Measurements from ENCODE around the gene C19orf25. TPM values are rescaled to one million over a fixed set of nuclear protein-coding genes. Genes with fewer than 3 reads are reported as not detected.

C19orf25 gene
- total and polyA plus RNA-seq, 2 of the 13 experiments (the other 11 are each of a cell fraction or from before 2014, with no cell fraction given) = 14.2 to 32.4 TPM

GRCh38 chr19:1425102-1425837 lies 53.7 kb downstream of the C19orf25 start:
- Histone ChIP-seq H3K36me3 (replicated peaks in 1 of 2; ENCODE audit: control insufficient read depth in 1 of 2, insufficient read depth in 2 of 2, low read length in 2 of 2) (peaks cover 34 to 79% of the 10 kb centered on the region in 2 experiments), H3K9me3 (ENCODE audit: low read length) (no peaks in the 10 kb centered on the region), H3K4me3 (replicated peaks in 1 of 3; ENCODE audit: insufficient read depth in 1 of 3, low read depth in 2 of 3, low read length in 3 of 3) (no peak overlapping the region), H3K9ac (ENCODE audit: insufficient read depth, low read depth, low read length) (no peak overlapping the region), H3K27ac (ENCODE audit: extremely low read length, insufficient read depth, low read length) (peak overlapping the region; percentile 80), H4K20me1 (ENCODE audit: insufficient read depth, low read length) (peaks cover 19% of the 10 kb centered on the region), H3K4me2 (ENCODE audit: low read depth, low read length) (no peak overlapping the region), H2AFZ (ENCODE audit: low read length) (no peak overlapping the region), H3K79me2 (ENCODE audit: insufficient read depth, low read length) (peaks cover 38% of the 10 kb centered on the region), H3K27me3 (ENCODE audit: control insufficient read depth in 1 of 2, insufficient read depth in 2 of 2, low read length in 2 of 2) (no peaks in the 10 kb centered on the region), H3K4me1 (ENCODE audit: insufficient read depth, low read length) (peaks cover 41% of the 10 kb centered on the region)
- WGBS (ENCODE audit: low lambda C conversion rate) = 92% methylated on average over 27 of the region's 33 CpGs
- CTCF ChIA-PET (ENCODE audit: low intra/inter-chr PET ratio, low total read pairs) = no interaction called here
- intact Hi-C loops (cut with micrococcal nuclease; ENCODE audit: unreplicated experiment) = no loop called here
- ATAC-seq = no peak
- in situ Hi-C loops (cut with HindIII; ENCODE audit: extremely low pct_ligation_motif_present, low pct_unique_long_range_greater_than_20kb) = no loop called here
- no TSS peak for BruUV-seq (replicated peaks)
- POLR2A ChIA-PET = interaction anchor here (0.8 to 2.1 kb wide), 6 partner anchors 9 to 156 kb away, joined by 3 to 15 read pairs (median 6); partner anchors contain the start of gene CIRBP
- peak; percentile 28 for FAIRE-seq
- no peak for DNase-seq (ENCODE audit: low spot score)
- TF ChIP-seq THAP7 (CRISPR knock-in tag; IDR thresholded peaks at IDR 0.05) (no peak), THAP8 (CRISPR knock-in tag; IDR thresholded peaks at IDR 0.05; ENCODE audit: borderline replicate concordance) (no peak), CEBPB (IDR thresholded peaks at IDR 0.05; ENCODE audit: borderline replicate concordance, low read depth, low read length) (peak; percentile 94), ZSCAN30 (CRISPR knock-in tag; IDR thresholded peaks at IDR 0.05) (no peak), SP2 (CRISPR knock-in tag; IDR thresholded peaks at IDR 0.05) (no peak), MXI1 (IDR thresholded peaks at IDR 0.05; ENCODE audit: borderline replicate concordance, low read depth, low read length) (no peak), ZNF615 (CRISPR knock-in tag; IDR thresholded peaks at IDR 0.05; ENCODE audit: borderline replicate concordance) (no peak), SAP130 (CRISPR knock-in tag; IDR thresholded peaks at IDR 0.05; ENCODE audit: low read depth) (no peak), ZNF280B (CRISPR knock-in tag; IDR thresholded peaks at IDR 0.05; ENCODE audit: borderline replicate concordance) (no peak), TFDP2 (CRISPR knock-in tag; IDR thresholded peaks at IDR 0.05) (no peak), ATF7 (IDR thresholded peaks at IDR 0.05) (no peak), ATF7 (CRISPR knock-in tag; IDR thresholded peaks at IDR 0.05) (no peak), CEBPG (CRISPR knock-in tag; IDR thresholded peaks at IDR 0.05) (peak; percentile 87), RBFOX2 (IDR thresholded peaks at IDR 0.05; ENCODE audit: low read depth, low read length) (0 out of 2 replicates have a peak, but pooled peaks have one; percentile 25), POGK (CRISPR knock-in tag; conservative IDR thresholded peaks at IDR 0.05) (no peak), RAD51 (IDR thresholded peaks at IDR 0.05; ENCODE audit: borderline replicate concordance) (no peak), ZNF841 (CRISPR knock-in tag; IDR thresholded peaks at IDR 0.05; ENCODE audit: borderline replicate concordance) (no peak), JUND (CRISPR knock-in tag; IDR thresholded peaks at IDR 0.05) (no peak), ZNF530 (CRISPR knock-in tag; IDR thresholded peaks at IDR 0.05; ENCODE audit: low read depth) (no peak)
